ENCODE data around the gene FADS1. TPM values are rescaled to one million over a fixed set of nuclear protein-coding genes. Genes with fewer than 3 reads are reported as not detected.

FADS1 gene
- total and polyA plus RNA-seq, 2 experiments from 2014 or later = 74.9 to 119 TPM

DNA sequence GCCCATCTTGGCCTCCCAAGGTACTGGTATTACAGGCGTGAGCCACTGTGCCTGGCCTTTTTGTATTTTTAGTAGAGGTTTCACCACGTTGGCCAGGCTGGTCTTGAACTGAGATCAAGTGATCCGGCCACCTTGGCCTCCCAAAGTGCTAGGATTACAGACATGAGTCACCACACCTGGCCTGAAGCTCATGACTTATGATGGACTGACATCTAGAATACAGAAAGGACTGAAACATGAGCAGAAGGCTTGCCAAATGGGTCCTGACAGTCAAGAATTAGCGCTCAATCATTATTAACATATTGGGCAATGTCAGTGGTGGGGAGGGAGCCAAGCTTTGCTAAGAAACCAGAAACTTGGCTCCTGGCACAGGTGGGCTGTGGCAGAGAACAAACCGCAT is 5.0 kb downstream of the FADS1 start (continued):
- TF ChIP-seq CREB1 (CRISPR knock-in tag; IDR thresholded peaks at IDR 0.05; ENCODE audit: low read depth) = no peak

DNA sequence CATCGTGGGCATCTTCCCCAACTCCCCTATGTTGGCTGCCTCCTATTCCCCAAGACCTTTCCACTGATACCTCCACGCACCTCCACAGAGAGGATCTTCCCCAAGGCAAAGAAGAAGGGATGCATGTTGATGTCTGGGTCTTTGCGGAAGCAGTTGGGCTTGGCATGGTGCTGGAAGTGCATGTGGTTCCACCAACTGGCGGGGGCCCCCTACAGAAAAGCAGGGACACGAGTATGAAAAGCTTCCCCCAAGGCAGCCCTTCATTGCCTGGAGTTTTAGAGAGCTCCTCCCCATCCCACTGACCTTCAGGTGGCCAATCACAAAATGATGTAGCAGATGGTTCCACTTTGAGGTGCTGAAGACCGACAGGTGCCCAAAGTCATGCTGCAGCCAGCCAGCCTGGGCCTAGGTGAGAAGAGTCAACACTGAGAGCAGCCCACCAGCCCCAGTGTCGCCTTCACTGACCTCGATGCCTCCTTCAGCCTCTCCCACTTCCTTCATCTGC is 6.1 kb downstream of the FADS1 start:
- no peaks in the 10 kb centered on the region for H3K4me1 ChIP-seq (ENCODE audit: insufficient read depth)
- H3K4me3 ChIP-seq = no peak overlapping the region
- H3K27me3 ChIP-seq (ENCODE audit: insufficient read depth) = no peaks in the 10 kb centered on the region
- no peak overlapping the region for H3K4me3 Mint-ChIP-seq
- H3K4me1 Mint-ChIP-seq = peaks cover 9% of the 10 kb centered on the region
- TF ChIP-seq ZNF331 (CRISPR knock-in tag; IDR thresholded peaks at IDR 0.05; ENCODE audit: low read depth) (no peak), EZH2phosphoT487 (IDR thresholded peaks at IDR 0.05; ENCODE audit: unreplicated experiment) (no peak), CREB1 (CRISPR knock-in tag; IDR thresholded peaks at IDR 0.05; ENCODE audit: low read depth) (no peak), POLR2AphosphoS5 (IDR thresholded peaks at IDR 0.05; ENCODE audit: low read depth) (no peak), EZH2 (IDR thresholded peaks at IDR 0.05; ENCODE audit: low read depth, unreplicated experiment) (no peak), NANOG (IDR thresholded peaks at IDR 0.05; ENCODE audit: borderline replicate concordance) (no peak), JUNB (IDR thresholded peaks at IDR 0.05; ENCODE audit: unreplicated experiment) (no peak)
- TF ChIP-seq, protein P1, sequence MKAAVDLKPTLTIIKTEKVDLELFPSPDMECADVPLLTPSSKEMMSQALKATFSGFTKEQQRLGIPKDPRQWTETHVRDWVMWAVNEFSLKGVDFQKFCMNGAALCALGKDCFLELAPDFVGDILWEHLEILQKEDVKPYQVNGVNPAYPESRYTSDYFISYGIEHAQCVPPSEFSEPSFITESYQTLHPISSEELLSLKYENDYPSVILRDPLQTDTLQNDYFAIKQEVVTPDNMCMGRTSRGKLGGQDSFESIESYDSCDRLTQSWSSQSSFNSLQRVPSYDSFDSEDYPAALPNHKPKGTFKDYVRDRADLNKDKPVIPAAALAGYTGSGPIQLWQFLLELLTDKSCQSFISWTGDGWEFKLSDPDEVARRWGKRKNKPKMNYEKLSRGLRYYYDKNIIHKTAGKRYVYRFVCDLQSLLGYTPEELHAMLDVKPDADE (IDR thresholded peaks at IDR 0.05) = no peak
- TF ChIP-seq, protein P2, sequence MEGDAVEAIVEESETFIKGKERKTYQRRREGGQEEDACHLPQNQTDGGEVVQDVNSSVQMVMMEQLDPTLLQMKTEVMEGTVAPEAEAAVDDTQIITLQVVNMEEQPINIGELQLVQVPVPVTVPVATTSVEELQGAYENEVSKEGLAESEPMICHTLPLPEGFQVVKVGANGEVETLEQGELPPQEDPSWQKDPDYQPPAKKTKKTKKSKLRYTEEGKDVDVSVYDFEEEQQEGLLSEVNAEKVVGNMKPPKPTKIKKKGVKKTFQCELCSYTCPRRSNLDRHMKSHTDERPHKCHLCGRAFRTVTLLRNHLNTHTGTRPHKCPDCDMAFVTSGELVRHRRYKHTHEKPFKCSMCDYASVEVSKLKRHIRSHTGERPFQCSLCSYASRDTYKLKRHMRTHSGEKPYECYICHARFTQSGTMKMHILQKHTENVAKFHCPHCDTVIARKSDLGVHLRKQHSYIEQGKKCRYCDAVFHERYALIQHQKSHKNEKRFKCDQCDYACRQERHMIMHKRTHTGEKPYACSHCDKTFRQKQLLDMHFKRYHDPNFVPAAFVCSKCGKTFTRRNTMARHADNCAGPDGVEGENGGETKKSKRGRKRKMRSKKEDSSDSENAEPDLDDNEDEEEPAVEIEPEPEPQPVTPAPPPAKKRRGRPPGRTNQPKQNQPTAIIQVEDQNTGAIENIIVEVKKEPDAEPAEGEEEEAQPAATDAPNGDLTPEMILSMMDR (conservative IDR thresholded peaks at IDR 0.05; ENCODE audit: low read depth in 2 of 2) = no peak
- TF ChIP-seq, protein P3, sequence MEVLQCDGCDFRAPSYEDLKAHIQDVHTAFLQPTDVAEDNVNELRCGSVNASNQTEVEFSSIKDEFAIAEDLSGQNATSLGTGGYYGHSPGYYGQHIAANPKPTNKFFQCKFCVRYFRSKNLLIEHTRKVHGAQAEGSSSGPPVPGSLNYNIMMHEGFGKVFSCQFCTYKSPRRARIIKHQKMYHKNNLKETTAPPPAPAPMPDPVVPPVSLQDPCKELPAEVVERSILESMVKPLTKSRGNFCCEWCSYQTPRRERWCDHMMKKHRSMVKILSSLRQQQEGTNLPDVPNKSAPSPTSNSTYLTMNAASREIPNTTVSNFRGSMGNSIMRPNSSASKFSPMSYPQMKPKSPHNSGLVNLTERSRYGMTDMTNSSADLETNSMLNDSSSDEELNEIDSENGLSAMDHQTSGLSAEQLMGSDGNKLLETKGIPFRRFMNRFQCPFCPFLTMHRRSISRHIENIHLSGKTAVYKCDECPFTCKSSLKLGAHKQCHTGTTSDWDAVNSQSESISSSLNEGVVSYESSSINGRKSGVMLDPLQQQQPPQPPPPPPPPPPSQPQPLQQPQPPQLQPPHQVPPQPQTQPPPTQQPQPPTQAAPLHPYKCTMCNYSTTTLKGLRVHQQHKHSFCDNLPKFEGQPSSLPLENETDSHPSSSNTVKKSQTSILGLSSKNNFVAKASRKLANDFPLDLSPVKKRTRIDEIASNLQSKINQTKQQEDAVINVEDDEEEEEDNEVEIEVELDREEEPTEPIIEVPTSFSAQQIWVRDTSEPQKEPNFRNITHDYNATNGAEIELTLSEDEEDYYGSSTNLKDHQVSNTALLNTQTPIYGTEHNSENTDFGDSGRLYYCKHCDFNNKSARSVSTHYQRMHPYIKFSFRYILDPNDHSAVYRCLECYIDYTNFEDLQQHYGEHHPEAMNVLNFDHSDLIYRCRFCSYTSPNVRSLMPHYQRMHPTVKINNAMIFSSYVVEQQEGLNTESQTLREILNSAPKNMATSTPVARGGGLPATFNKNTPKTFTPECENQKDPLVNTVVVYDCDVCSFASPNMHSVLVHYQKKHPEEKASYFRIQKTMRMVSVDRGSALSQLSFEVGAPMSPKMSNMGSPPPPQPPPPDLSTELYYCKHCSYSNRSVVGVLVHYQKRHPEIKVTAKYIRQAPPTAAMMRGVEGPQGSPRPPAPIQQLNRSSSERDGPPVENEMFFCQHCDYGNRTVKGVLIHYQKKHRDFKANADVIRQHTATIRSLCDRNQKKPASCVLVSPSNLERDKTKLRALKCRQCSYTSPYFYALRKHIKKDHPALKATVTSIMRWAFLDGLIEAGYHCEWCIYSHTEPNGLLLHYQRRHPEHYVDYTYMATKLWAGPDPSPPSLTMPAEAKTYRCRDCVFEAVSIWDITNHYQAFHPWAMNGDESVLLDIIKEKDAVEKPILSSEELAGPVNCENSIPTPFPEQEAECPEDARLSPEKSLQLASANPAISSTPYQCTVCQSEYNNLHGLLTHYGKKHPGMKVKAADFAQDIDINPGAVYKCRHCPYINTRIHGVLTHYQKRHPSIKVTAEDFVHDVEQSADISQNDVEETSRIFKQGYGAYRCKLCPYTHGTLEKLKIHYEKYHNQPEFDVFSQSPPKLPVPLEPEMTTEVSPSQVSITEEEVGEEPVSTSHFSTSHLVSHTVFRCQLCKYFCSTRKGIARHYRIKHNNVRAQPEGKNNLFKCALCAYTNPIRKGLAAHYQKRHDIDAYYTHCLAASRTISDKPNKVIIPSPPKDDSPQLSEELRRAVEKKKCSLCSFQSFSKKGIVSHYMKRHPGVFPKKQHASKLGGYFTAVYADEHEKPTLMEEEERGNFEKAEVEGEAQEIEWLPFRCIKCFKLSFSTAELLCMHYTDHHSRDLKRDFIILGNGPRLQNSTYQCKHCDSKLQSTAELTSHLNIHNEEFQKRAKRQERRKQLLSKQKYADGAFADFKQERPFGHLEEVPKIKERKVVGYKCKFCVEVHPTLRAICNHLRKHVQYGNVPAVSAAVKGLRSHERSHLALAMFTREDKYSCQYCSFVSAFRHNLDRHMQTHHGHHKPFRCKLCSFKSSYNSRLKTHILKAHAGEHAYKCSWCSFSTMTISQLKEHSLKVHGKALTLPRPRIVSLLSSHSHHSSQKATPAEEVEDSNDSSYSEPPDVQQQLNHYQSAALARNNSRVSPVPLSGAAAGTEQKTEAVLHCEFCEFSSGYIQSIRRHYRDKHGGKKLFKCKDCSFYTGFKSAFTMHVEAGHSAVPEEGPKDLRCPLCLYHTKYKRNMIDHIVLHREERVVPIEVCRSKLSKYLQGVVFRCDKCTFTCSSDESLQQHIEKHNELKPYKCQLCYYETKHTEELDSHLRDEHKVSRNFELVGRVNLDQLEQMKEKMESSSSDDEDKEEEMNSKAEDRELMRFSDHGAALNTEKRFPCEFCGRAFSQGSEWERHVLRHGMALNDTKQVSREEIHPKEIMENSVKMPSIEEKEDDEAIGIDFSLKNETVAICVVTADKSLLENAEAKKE (CRISPR knock-in tag; IDR thresholded peaks at IDR 0.05) = no peak
- no peak overlapping the region for H3K27ac ChIP-seq (ENCODE audit: low read depth)
- H3K36me3 ChIP-seq (ENCODE audit: insufficient read depth) = peaks cover 49% of the 10 kb centered on the region
- DNase-seq (ENCODE audit: low spot score) = no peak
- peaks cover 16% of the 10 kb centered on the region for H3K79me2 ChIP-seq (replicated peaks; ENCODE audit: insufficient read depth)
- H3K9me2 ChIP-seq (ENCODE audit: insufficient read depth) = peaks cover 5% of the 10 kb centered on the region; the same call in 1 of the 2 replicates
- H2AFZ ChIP-seq = no peak overlapping the region
- no peak for ATAC-seq
- H3K27me3 Mint-ChIP-seq (ENCODE audit: insufficient read depth, low read depth, poor library complexity) = peaks cover 13% of the 10 kb centered on the region
- H3F3A ChIP-seq (replicated peaks; ENCODE audit: low read depth) = peaks cover 4% of the 10 kb centered on the region; the same call in 1 of the 2 replicates
- peaks cover 88% of the 10 kb centered on the region for H3K36me3 Mint-ChIP-seq (ENCODE audit: low read depth)
- no peak overlapping the region for H3K27ac Mint-ChIP-seq
- H3K4me2 ChIP-seq = no peak overlapping the region
- H4K20me1 ChIP-seq (replicated peaks; ENCODE audit: insufficient read depth) = peaks cover 7% of the 10 kb centered on the region
- H3K9me3 Mint-ChIP-seq = no peaks in the 10 kb centered on the region
